Testis (tissue), 2 donors: Measurements from ENCODE around the gene MTA3.

ENCODE experiments used
- CTCF ChIP-seq, 3 experiments: fragments of 450-650 bp in 2 of 3; fragments of 200-600 bp in 1 of 3; sonication (generic) in 1 of 3; IDR thresholded peaks; one replicate each; pipeline ENCODE4 v1.5.1; 2016 to 2019; ENCODE audit warnings: antibody characterized with exemption in 3 of 3, mild to moderate bottlenecking in 2 of 3, moderate library complexity in 1 of 3
- POLR2A ChIP-seq: fragments of 450-650 bp; IDR thresholded peaks from one replicate; pipeline ENCODE4 v1.6.1; 2017; ENCODE audit warnings: antibody characterized with exemption, mild to moderate bottlenecking, moderate library complexity

- TF ChIP-seq CTCF (IDR thresholded peaks at IDR 0.05) (no peak), POLR2A (no peak)
Measured at GRCh38 chr2:42598656-42599055, 30.2 kb downstream of the MTA3 start.
